Measurements from ENCODE around the gene NEO1. TPM values are rescaled to one million over a fixed set of nuclear protein-coding genes. Genes with fewer than 3 reads are reported as not detected.

NEO1 gene
- total RNA-seq, 1 donor from 2014 or later = 5.6 TPM

DNA sequence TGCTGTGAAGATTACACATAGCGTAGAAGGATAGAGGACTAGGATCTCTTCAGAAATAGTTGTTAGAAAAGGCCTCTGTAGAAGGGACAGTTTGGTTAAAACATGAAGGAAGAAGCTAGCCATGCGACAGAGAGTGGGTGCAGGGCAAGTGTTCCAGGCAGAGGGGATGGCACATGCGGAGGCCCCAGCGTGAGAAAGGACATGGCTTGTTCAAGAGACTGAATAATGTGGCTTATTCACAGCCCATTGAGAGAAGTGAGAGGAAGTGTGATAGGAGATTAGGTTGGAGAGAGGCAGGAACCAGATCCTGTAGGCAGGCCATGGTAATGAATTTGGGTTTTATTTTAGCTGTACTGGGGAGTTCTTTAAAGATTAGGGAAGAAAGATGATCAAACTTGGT, 56.4 kb downstream of the NEO1 start:
- intact Hi-C loops (cut with micrococcal nuclease) = no loop called here
- Mint-ChIP-seq H3K27ac (no peak overlapping the region), H3K9me3 (no peaks in the 10 kb centered on the region), H3K36me3 (ENCODE audit: low read depth) (no peaks in the 10 kb centered on the region), H3K27me3 (ENCODE audit: insufficient read depth) (peaks cover 2% of the 10 kb centered on the region), H3K4me3 (no peak overlapping the region), H3K4me1 (ENCODE audit: low read depth) (no peaks in the 10 kb centered on the region)
- no peak for DNase-seq (ENCODE audit: low spot score)

DNA sequence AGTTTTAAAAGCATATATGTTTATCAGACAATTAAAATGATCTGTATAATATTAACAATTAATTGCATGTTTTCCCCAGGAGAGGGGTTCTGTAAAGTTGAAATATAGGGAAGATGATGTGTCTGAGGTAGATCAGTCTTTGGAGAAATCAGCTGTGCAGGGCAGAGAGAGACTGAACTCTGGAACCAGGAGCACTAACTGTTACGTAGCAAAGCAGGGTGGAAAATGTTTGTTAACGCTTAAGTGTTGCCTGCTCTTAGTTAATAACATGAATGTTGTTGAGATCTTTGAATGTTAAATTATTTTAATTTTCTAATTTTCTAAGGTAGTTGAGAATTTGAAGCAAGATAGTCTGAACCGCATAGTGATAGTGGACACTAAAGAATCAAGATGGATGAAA, 57.5 kb downstream of the NEO1 start:
- Mint-ChIP-seq H3K36me3 (ENCODE audit: low read depth) (no peaks in the 10 kb centered on the region), H3K4me1 (ENCODE audit: low read depth) (no peaks in the 10 kb centered on the region), H3K27me3 (ENCODE audit: insufficient read depth) (peaks cover 2% of the 10 kb centered on the region), H3K9me3 (no peaks in the 10 kb centered on the region), H3K4me3 (no peak overlapping the region), H3K27ac (no peak overlapping the region)
- intact Hi-C loops (cut with micrococcal nuclease) = no loop called here
- DNase-seq (ENCODE audit: low spot score) = no peak

DNA sequence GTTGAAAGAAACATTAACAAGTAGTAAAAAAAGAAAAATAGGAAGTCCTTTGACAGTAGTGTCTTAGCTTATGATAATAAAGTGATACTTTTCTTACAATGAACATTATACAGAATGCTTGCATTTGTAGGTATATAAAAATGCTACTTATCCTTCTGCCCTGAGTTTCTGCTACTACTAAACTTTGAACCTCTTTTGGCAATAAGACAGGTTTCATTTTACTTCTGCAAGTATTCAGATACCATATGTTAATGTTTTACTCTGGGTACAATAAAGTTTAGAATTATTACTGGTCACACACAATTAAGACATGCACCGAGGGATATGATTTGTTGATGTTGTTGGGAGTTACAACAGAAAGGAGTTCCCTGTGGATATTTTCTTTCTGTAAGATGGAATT, 57.9 kb downstream of the NEO1 start:
- H3K4me1 Mint-ChIP-seq (ENCODE audit: low read depth) = no peaks in the 10 kb centered on the region
- H3K27ac Mint-ChIP-seq = no peak overlapping the region
- no peak overlapping the region for H3K4me3 Mint-ChIP-seq
- H3K36me3 Mint-ChIP-seq (ENCODE audit: low read depth) = no peaks in the 10 kb centered on the region
- intact Hi-C loops (cut with micrococcal nuclease) = no loop called here
- no peaks in the 10 kb centered on the region for H3K9me3 Mint-ChIP-seq
- no peak for DNase-seq (ENCODE audit: low spot score)
- peaks cover 2% of the 10 kb centered on the region for H3K27me3 Mint-ChIP-seq (ENCODE audit: insufficient read depth)

GRCh38 chr15:73114064-73114463, 61.8 kb downstream of the NEO1 start:
- H3K27ac Mint-ChIP-seq = no peak overlapping the region
- intact Hi-C loops (cut with micrococcal nuclease) = no loop called here
- no peak overlapping the region for H3K4me3 Mint-ChIP-seq
- H3K36me3 Mint-ChIP-seq (ENCODE audit: low read depth) = no peaks in the 10 kb centered on the region
- H3K27me3 Mint-ChIP-seq (ENCODE audit: insufficient read depth) = peaks cover 6% of the 10 kb centered on the region
- no peak for DNase-seq (ENCODE audit: low spot score)
- no peaks in the 10 kb centered on the region for H3K4me1 Mint-ChIP-seq (ENCODE audit: low read depth)
- H3K9me3 Mint-ChIP-seq = no peaks in the 10 kb centered on the region

- Mint-ChIP-seq H3K4me3 (no peak overlapping the region), H3K27me3 (ENCODE audit: insufficient read depth) (peaks cover 6% of the 10 kb centered on the region), H3K27ac (no peak overlapping the region), H3K4me1 (ENCODE audit: low read depth) (no peaks in the 10 kb centered on the region), H3K9me3 (no peaks in the 10 kb centered on the region), H3K36me3 (ENCODE audit: low read depth) (no peaks in the 10 kb centered on the region)
- intact Hi-C loops (cut with micrococcal nuclease) = no loop called here
- DNase-seq (ENCODE audit: low spot score) = no peak
These were observed 63.9 kb downstream of the NEO1 start for GRCh38 chr15:73116164-73116563.

GRCh38 chr15:73118055-73118454, 65.8 kb downstream of the NEO1 start:
- Mint-ChIP-seq H3K27me3 (ENCODE audit: insufficient read depth) (peaks cover 6% of the 10 kb centered on the region), H3K27ac (no peak overlapping the region), H3K4me3 (no peak overlapping the region), H3K9me3 (no peaks in the 10 kb centered on the region), H3K36me3 (ENCODE audit: low read depth) (no peaks in the 10 kb centered on the region), H3K4me1 (ENCODE audit: low read depth) (no peaks in the 10 kb centered on the region)
- intact Hi-C loops (cut with micrococcal nuclease) = no loop called here
- DNase-seq (ENCODE audit: low spot score) = no peak

DNA sequence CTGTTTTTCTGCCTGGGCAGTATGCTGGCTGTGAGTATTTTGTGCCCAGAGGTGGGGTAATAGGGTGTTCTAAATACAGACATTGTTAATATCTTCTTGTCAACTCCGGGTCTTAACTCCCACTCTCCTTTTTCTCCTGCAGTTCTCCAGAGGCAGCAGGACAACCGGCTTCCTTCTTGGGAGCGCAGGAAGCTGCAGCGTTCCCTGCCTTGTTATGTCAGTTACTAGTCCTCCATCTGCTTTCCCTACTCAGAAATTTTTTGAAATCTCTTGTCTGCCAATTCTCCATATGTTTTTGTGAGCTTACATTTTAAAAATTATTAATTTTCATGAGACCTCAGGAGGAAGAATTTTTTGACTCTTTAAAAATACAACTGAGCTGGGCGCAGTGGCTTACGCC, 67.2 kb downstream of the NEO1 start:
- intact Hi-C loops (cut with micrococcal nuclease) = no loop called here
- H3K4me3 Mint-ChIP-seq = no peak overlapping the region
- DNase-seq (ENCODE audit: low spot score) = no peak
- peaks cover 6% of the 10 kb centered on the region for H3K27me3 Mint-ChIP-seq (ENCODE audit: insufficient read depth)
- H3K27ac Mint-ChIP-seq = no peak overlapping the region
- H3K36me3 Mint-ChIP-seq (ENCODE audit: low read depth) = no peaks in the 10 kb centered on the region
- H3K9me3 Mint-ChIP-seq = no peaks in the 10 kb centered on the region
- no peaks in the 10 kb centered on the region for H3K4me1 Mint-ChIP-seq (ENCODE audit: low read depth)

GRCh38 chr15:73120269-73120668, 68.0 kb downstream of the NEO1 start:
- no peaks in the 10 kb centered on the region for H3K36me3 Mint-ChIP-seq (ENCODE audit: low read depth)
- intact Hi-C loops (cut with micrococcal nuclease) = no loop called here
- DNase-seq (ENCODE audit: low spot score) = no peak
- H3K27ac Mint-ChIP-seq = no peak overlapping the region
- H3K4me1 Mint-ChIP-seq (ENCODE audit: low read depth) = no peaks in the 10 kb centered on the region
- H3K27me3 Mint-ChIP-seq (ENCODE audit: insufficient read depth) = peaks cover 6% of the 10 kb centered on the region
- no peaks in the 10 kb centered on the region for H3K9me3 Mint-ChIP-seq
- no peak overlapping the region for H3K4me3 Mint-ChIP-seq

DNA sequence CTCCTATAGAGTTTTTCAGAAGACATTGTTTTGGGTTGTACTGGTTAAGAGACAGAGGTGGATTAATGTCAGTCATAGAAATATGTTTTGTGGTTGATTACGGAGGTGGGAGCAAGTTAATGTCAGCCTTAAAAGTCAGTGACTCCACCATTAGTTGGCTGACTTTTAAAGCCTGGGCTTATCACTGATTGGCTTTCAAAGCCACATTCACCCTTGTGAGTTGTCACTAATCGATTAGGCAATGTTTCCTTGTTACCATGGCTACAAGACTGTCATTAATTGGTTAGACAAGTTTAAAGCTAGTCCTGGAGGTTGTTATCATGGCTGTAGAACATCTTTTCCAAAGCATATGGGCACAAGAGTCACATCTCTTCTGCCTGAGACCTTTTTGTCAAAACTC, 73.0 kb downstream of the NEO1 start:
- Mint-ChIP-seq H3K27me3 (ENCODE audit: insufficient read depth) (peaks cover 3% of the 10 kb centered on the region), H3K4me3 (no peak overlapping the region), H3K27ac (no peak overlapping the region), H3K9me3 (no peaks in the 10 kb centered on the region), H3K36me3 (ENCODE audit: low read depth) (no peaks in the 10 kb centered on the region), H3K4me1 (ENCODE audit: low read depth) (no peaks in the 10 kb centered on the region)
- DNase-seq (ENCODE audit: low spot score) = no peak
- intact Hi-C loops (cut with micrococcal nuclease) = loop anchor here (5.0 kb wide), 1 partner anchor 117 kb away; no protein-coding TSS in a partner anchor

DNA sequence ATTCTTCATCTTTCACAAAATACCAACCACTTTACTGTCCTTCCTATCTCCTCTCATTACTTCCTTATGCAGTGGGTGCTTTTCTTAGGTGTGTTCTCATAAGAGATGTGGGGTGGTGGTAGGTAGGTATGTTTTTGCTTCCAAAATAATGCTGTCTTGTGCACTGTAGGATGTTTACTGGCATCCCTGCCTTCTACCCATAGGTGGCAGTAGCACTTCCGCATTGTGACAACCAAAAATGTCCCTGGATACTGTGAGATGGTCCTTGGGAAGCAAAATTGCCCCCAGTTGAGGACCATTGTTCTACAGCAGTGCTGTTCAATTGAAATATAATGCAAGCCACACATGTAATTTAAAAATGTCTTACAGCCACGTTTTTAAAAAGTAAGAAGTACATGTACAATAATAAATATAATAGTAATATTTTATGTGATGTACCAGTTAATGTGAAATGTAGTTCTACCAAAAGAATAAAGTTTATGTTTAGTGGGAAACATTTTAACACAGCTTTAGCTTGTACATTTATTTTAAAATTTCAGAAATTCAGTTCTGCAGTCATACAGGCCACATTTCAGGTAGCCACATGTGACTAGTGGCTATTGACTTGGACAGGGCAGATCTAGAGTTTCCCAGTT, 75.2 kb downstream of the NEO1 start:
- H3K9me3 Mint-ChIP-seq = no peaks in the 10 kb centered on the region
- H3K27ac Mint-ChIP-seq = no peak overlapping the region
- intact Hi-C loops (cut with micrococcal nuclease) = loop anchor here (5.0 kb wide), 1 partner anchor 115 kb away; no protein-coding TSS in a partner anchor
- H3K4me3 Mint-ChIP-seq = no peak overlapping the region
- H3K36me3 Mint-ChIP-seq (ENCODE audit: low read depth) = no peaks in the 10 kb centered on the region
- no peaks in the 10 kb centered on the region for H3K4me1 Mint-ChIP-seq (ENCODE audit: low read depth)
- no peak for DNase-seq (ENCODE audit: low spot score)
- H3K27me3 Mint-ChIP-seq (ENCODE audit: insufficient read depth) = peaks cover 3% of the 10 kb centered on the region

DNA sequence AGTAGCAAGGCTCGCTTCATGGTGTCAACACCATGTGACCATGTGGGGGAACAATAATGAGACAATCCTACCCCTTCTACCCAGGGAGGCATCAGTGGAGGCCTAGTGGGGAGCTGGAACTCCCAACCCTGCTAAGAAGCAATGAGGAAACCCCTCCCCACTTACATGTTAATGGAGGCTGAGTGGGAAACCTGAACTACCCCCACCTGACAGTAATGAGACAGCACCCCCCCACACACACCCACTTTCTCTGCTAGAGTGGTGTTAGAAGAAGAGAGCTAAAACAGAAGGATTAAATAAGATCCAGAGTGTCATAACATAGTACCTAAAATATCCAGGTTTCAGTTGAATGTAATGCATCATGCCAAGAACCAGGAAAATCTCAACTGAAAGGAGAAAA, 78.6 kb downstream of the NEO1 start:
- no peaks in the 10 kb centered on the region for H3K4me1 Mint-ChIP-seq (ENCODE audit: low read depth)
- intact Hi-C loops (cut with micrococcal nuclease) = no loop called here
- H3K27ac Mint-ChIP-seq = no peak overlapping the region
- DNase-seq (ENCODE audit: low spot score) = no peak
- no peak overlapping the region for H3K4me3 Mint-ChIP-seq
- no peaks in the 10 kb centered on the region for H3K36me3 Mint-ChIP-seq (ENCODE audit: low read depth)
- peaks cover 2% of the 10 kb centered on the region for H3K27me3 Mint-ChIP-seq (ENCODE audit: insufficient read depth)
- H3K9me3 Mint-ChIP-seq = no peaks in the 10 kb centered on the region

GRCh38 chr15:73134196-73134595, 81.9 kb downstream of the NEO1 start:
- Mint-ChIP-seq H3K27me3 (ENCODE audit: insufficient read depth) (peaks cover 3% of the 10 kb centered on the region), H3K9me3 (no peaks in the 10 kb centered on the region), H3K4me1 (ENCODE audit: low read depth) (peaks cover 5% of the 10 kb centered on the region), H3K27ac (no peak overlapping the region), H3K36me3 (ENCODE audit: low read depth) (no peaks in the 10 kb centered on the region), H3K4me3 (no peak overlapping the region)
- no peak for DNase-seq (ENCODE audit: low spot score)
- intact Hi-C loops (cut with micrococcal nuclease) = no loop called here

GRCh38 chr15:73139041-73139743, 86.9 kb downstream of the NEO1 start:
- DNase-seq (ENCODE audit: low spot score) = no peak
- Mint-ChIP-seq H3K4me3 (no peak overlapping the region), H3K9me3 (peaks cover 4% of the 10 kb centered on the region), H3K4me1 (ENCODE audit: low read depth) (peaks cover 34% of the 10 kb centered on the region), H3K27me3 (ENCODE audit: insufficient read depth) (peaks cover 3% of the 10 kb centered on the region), H3K27ac (no peak overlapping the region), H3K36me3 (ENCODE audit: low read depth) (peaks cover 5% of the 10 kb centered on the region)
- intact Hi-C loops (cut with micrococcal nuclease) = no loop called here

Measured in activated T-helper 1 cell treated with anti-CD3 and anti-CD28 coated beads, Interleukin-12 subunit alpha, Interleukin-12 subunit beta, Interleukin-2, Interleukin-4 antibody, amounts not matched to agents 30 ng/mL and 10 ng/mL and 1 ng/mL, durations not matched to agents 14 hours and 24 hours and 36 hours (primary cell).